ENCODE results near the gene MED16.

GRCh38 chr19:932648-933552 is 39.9 kb upstream of the MED16 start:
- no peak for TF ChIP-seq POLR2A (IDR thresholded peaks at IDR 0.05)
- TF ChIP-seq, protein P1, sequence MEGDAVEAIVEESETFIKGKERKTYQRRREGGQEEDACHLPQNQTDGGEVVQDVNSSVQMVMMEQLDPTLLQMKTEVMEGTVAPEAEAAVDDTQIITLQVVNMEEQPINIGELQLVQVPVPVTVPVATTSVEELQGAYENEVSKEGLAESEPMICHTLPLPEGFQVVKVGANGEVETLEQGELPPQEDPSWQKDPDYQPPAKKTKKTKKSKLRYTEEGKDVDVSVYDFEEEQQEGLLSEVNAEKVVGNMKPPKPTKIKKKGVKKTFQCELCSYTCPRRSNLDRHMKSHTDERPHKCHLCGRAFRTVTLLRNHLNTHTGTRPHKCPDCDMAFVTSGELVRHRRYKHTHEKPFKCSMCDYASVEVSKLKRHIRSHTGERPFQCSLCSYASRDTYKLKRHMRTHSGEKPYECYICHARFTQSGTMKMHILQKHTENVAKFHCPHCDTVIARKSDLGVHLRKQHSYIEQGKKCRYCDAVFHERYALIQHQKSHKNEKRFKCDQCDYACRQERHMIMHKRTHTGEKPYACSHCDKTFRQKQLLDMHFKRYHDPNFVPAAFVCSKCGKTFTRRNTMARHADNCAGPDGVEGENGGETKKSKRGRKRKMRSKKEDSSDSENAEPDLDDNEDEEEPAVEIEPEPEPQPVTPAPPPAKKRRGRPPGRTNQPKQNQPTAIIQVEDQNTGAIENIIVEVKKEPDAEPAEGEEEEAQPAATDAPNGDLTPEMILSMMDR (IDR thresholded peaks at IDR 0.05) = no peak

All from lower leg skin (tissue), 3 donors.